Measurements from ENCODE around the gene TGM6.

DNA sequence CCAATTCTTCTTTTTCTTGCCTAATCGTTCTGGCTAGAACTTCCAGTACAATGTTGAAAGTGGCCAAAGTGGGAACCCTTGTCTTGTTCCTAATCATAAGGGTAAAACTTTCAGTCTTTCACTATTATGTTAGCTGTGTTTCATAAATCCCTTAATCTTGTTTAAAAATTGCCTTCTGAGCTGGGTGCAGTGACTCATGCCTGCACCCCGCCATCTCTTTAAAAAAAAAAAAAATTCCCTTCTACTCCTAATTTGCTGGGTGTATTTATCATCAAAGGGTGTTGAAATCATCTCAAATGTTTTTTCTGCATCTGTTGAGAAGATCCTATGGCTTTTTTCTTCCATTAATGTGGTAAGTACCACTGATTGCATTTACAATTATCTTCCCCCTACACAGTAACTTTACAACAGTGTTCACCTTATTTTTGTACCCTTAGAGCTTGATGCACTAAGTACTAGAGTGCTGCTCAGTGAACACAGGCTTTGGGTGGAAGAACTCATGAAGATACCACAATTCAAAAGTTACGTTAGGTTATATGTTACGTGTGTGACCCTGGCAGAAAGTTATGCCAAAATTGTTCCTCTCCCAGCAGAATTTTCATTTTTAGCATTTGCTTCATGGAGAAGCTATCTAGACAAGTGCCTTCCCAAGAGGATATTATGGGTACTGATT lies 80.2 kb downstream of the TGM6 start:
- TF ChIP-seq, protein P1, sequence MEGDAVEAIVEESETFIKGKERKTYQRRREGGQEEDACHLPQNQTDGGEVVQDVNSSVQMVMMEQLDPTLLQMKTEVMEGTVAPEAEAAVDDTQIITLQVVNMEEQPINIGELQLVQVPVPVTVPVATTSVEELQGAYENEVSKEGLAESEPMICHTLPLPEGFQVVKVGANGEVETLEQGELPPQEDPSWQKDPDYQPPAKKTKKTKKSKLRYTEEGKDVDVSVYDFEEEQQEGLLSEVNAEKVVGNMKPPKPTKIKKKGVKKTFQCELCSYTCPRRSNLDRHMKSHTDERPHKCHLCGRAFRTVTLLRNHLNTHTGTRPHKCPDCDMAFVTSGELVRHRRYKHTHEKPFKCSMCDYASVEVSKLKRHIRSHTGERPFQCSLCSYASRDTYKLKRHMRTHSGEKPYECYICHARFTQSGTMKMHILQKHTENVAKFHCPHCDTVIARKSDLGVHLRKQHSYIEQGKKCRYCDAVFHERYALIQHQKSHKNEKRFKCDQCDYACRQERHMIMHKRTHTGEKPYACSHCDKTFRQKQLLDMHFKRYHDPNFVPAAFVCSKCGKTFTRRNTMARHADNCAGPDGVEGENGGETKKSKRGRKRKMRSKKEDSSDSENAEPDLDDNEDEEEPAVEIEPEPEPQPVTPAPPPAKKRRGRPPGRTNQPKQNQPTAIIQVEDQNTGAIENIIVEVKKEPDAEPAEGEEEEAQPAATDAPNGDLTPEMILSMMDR (IDR thresholded peaks at IDR 0.05), result no peak
- TF ChIP-seq POLR2A (IDR thresholded peaks at IDR 0.05), result no peak

Data from uterus (tissue), 2 donors.